ENCODE measurements around the gene PLB1. TPM values are rescaled to one million over a fixed set of nuclear protein-coding genes. Genes with fewer than 3 reads are reported as not detected.

PLB1 gene
- total RNA-seq, 1 experiment from 2014 or later, result 1.4 TPM

DNA sequence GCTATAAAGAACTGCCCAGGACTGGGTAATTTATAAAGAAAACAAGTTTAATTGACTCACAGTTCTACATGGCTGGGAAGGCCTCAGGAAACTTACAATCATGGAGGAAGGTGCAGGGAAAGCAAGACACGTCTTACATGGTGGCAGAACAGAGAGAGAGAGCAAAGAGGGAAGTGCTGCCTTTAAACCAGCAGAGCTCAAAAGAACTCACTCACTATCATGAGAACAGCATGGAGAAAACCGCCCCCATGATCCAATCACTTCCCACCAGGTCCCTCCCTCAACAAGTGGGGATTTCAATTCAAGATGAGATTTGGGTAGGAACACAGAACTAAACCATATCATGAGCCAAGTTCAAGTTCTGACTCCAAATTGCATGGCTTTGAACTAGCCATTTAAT lies 193.0 kb downstream of the PLB1 start:
- DNase-seq (ENCODE audit: low read depth), result no peak

GRCh38 chr2:28689771-28690170 lies 193.9 kb downstream of the PLB1 start:
- no peak for DNase-seq (ENCODE audit: low read depth)

DNA sequence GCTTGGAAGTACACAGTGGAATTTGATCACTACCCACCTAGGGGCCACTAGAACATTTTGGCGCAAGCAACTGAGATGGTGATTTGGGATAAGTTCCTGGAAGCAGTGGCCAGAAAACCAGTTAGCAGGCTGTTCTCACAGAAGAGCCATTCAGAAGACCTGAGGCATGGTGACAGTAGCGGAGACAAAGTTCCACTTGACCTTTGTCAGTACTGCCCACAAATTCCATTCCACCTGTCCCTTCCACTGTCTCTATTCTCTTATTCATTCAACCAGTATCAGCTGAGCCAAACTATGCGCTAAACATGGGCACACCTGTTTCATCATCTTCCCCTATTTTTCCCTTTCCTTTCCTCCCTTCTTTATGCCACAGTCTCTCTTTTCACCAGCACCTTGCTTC lies 196.6 kb downstream of the PLB1 start:
- no peak for DNase-seq (ENCODE audit: low read depth)

GRCh38 chr2:28693223-28693622 lies 197.4 kb downstream of the PLB1 start:
- DNase-seq (ENCODE audit: low read depth), result no peak

Other genes starting within 250 kb of the PLB1 start
- gene FOSL2, start 103.2 kb upstream of the PLB1 start, total RNA-seq (2014; rRNA removed), result 50.7 and 62.2 TPM in 2 replicates